GM12874 (cell line): ENCODE measurements around the gene NKX3-2.

Experiments
- CTCF ChIP-seq: IDR thresholded peaks from 2 replicates; pipeline ENCODE4 v1.5.1; 2011; ENCODE audit warnings: low read depth, mild to moderate bottlenecking, control low read depth, low read length, moderate library complexity; ENCODE audit not compliant: insufficient read depth

Gene NKX3-2

GRCh38 chr4:13524504-13525243, 19.6 kb downstream of the NKX3-2 start:
- TF ChIP-seq CTCF: no peak

DNA sequence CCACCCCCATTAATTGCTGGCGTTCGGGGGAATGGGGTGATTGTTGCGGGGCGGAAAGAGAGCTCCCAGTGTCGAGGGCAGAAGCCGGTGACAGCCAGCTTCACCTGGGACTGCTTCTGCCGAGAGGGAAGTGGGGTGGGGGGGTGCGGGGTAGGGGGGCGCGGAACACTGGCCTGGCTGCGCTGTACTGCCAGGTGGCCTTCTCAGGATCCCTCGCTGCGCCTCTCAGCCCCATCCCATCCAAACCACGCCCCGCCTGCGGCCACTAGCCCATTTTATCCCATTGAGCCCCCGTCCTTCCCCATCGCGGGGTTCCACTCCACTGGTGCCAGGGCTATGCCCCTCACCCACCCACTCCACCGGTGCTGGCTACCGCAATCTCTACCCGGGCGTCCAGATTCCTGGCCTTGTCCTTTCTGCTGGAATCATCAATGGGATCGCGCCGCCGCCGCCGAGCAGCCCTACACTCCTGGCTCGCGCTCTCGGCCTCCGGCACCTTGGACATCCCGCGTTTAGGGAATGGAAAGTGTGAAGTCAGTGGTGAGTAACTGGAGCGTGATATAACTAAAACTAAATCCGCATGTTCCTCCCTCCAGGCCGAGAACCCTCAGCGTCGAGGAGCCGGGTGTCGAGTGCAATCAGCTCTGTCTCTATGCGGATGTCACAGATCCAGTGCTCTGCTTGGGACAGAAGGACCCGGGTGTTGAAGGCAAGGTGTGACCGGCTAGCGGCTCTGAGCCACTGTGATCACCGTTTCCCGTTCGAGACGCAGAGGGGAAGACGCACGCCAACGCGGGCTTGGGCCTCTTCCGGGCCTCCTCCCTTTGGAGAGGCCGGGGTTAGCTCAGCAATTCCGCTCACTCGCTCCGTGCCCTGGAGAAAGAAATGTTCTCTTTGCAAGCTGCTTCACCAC, 20.5 kb downstream of the NKX3-2 start:
- no peak for TF ChIP-seq CTCF

- no peak for TF ChIP-seq CTCF
Measured at GRCh38 chr4:13523105-13523477, 21.2 kb downstream of the NKX3-2 start.

GRCh38 chr4:13522282-13523104, 21.8 kb downstream of the NKX3-2 start:
- TF ChIP-seq CTCF: no peak

DNA sequence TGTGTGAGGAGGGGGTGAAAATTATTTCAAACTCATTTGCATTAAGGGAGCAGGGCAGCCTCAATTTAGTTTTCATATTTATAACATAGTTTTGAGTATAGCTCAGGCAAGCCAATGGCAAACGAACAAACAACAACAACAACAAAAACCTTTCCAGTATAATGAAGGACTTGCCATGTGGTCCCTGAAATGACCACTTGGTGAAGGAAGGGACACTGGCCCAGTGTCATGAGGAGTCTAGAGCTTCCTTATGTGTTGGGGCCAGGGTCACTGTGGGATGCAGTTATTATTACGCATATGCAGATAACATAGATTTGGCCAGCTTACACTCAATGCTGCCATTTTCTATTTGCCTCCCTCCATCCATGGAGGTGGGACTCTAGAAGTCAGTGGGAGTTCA, 23.3 kb downstream of the NKX3-2 start:
- no peak for TF ChIP-seq CTCF

DNA sequence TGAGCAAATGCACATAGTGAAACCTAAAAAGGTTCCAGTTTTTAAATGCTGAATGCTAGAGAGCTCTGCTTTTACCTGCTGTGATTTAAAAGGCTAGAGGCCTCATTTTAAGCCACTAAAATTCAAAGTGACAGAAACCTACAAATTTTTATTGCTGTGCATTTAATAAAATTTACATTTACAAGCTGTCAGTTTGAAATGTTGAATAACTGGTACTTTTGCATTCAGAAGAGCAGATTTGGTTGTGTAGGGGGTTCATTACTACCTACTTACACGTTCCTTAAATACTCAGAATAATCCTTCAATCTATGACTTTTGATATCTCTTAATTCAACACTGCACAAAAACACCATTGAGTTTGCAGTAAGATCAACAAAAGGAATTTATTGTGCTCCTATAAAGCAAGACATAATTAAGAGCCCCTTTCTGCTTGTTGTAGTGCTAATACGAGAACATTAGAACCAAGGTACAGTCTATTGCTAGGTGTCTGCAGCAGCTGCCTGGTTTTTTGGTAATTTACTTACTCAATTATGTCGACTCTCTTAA, 27.9 kb downstream of the NKX3-2 start:
- no peak for TF ChIP-seq CTCF
